Esophagus (tissue), 2 donors: Measurements from ENCODE around the gene MAL. TPM values are rescaled to one million over a fixed set of nuclear protein-coding genes. Genes with fewer than 3 reads are reported as not detected.

Experiments
- H3K27ac ChIP-seq, 2 donors: one replicate each; pipeline ENCODE4 v1.5.1; 2013; ENCODE audit warnings: low read depth in 2 of 2, mild to moderate bottlenecking in 2 of 2, inconsistent platforms in 1 of 2, low read length in 1 of 2, moderate library complexity in 1 of 2
- H3K27me3 ChIP-seq, 2 donors: one replicate each; pipeline ENCODE4 v1.6.1; 2013; ENCODE audit warnings: low read length in 2 of 2, control low read depth in 1 of 2, mild to moderate bottlenecking in 1 of 2; ENCODE audit not compliant: insufficient read depth in 2 of 2, control insufficient read depth in 1 of 2
- H3K36me3 ChIP-seq, 2 donors: one replicate each; pipeline ENCODE4 v1.6.1; 2013; ENCODE audit warnings: low read length in 1 of 2; ENCODE audit not compliant: control insufficient read depth in 2 of 2, insufficient read depth in 2 of 2
- H3K4me1 ChIP-seq, 2 donors: one replicate each; pipeline ENCODE4 v1.6.1; 2013; ENCODE audit warnings: low read length in 1 of 2; ENCODE audit not compliant: control insufficient read depth in 2 of 2, insufficient read depth in 2 of 2
- H3K4me3 ChIP-seq, 2 donors: one replicate each; pipeline ENCODE4 v1.5.1; 2013; ENCODE audit warnings: low read length in 2 of 2, mild to moderate bottlenecking in 2 of 2, low read depth in 1 of 2, moderate library complexity in 1 of 2
- H3K9me3 ChIP-seq, 2 donors: one replicate each; pipeline ENCODE4 v1.6.1; 2013; ENCODE audit warnings: mild to moderate bottlenecking in 2 of 2, low read depth in 1 of 2, low read length in 1 of 2, moderate library complexity in 1 of 2; ENCODE audit not compliant: control insufficient read depth in 2 of 2, insufficient read depth in 1 of 2
- WGBS, 2 donors: extraction: QIAGEN DNeasy Blood & Tissue Kit; methylation state at CpG; one replicate each; pipeline ENCODE4 v1.1.7; 2013; 5-methylcytosine and 5-hydroxymethylcytosine counted together
- polyA plus RNA-seq, 2 donors: library from polyadenylated mRNA; stranded (reverse); fragments of 200-250 nt; gene quantifications; one replicate each; pipeline ENCODE4 v1.2.3, GENCODE V29; 2013
- donor health status: healthy with polysubstance abuse.
- donor health status: Bipolar disorder and iron deficiency.

The MAL gene
- polyA plus RNA-seq, 2 donors = 1,481 to 3,581 TPM

DNA sequence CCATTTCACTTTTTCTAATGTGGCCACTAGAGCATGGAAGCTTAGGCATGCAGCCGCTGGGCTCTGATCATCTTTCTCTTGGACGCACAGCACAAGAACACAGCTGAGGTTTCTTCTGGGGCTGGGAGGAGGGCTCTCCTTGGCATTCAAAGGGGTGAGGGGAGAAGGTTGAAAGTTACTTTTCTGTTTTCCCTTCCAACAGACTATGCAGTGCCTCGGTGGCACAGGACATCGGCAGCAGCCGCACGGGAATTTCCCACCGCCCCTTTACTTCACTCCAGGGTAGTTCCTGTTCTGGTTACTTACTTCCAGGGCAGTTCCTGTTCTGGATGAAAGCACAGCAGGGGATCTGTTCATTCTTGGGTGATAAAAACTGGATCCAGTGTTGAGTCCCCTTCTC is 18.9 kb upstream of the MAL start:
- H3K4me1 ChIP-seq = no peaks in the 10 kb centered on the region
- H3K36me3 ChIP-seq = no peaks in the 10 kb centered on the region
- H3K4me3 ChIP-seq = no peak overlapping the region
- 80 to 83% methylated on average over 7 of the region's 7 CpGs for WGBS, 2 donors
- peaks cover 0 to 2% of the 10 kb centered on the region in 2 donors for H3K9me3 ChIP-seq
- H3K27ac ChIP-seq = no peak overlapping the region
- H3K27me3 ChIP-seq = no peaks in the 10 kb centered on the region

DNA sequence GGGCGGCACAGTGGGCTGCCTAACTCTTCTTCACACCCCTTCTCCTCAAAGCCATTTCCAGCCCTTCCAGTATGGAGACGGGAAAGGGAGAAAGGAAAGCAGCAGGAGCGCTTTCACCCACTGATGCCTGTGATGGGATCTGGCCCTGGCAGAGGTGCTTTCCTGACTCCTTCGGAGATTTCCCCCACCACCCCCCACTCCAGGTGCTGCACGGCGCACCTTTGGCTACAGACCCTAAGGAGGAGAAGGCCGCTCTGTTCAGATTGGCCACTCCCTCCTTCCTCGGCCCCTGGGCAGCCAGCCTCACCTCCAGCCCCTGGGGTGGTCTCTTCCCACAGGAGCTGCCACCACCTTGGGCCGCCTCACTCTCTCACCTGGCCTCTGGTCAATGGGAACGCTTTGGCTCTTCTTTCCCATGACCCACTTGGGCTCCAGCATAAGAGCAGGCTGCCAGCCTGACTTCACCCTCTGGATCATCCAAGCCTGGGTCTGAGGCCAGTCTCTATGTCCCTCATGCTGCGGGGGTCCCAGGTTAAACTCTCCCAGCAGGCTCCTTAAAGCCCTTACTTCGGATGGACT is 18.4 kb upstream of the MAL start:
- H3K27ac ChIP-seq = no peak overlapping the region
- 87 to 90% methylated on average over 12 of the region's 12 CpGs for WGBS, 2 donors

DNA sequence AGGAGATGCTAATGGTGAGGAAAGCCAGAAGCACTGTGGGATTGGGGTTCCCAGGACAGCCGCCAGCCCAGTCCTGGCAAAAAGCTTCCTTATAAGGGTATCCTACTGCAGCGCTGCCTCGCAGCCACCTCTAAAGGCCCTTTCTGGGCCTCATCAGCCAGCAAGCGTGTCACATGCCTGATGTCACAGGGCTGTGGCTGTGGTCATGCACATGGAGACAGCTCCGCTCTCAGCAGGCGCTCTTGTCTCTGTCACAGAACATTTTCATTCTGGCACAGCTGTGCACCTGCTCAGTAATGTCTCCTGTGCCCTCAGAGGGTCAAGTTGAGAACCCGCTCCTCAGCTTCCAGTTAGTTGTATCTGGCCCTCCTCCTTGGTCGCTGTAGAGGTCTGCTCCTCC is 17.7 kb upstream of the MAL start:
- no peak overlapping the region for H3K27ac ChIP-seq

More for the DNA sequence above, 18.4 kb upstream of the MAL start:
- Histone ChIP-seq H3K36me3 (no peaks in the 10 kb centered on the region), H3K27me3 (no peaks in the 10 kb centered on the region), H3K4me1 (no peaks in the 10 kb centered on the region), H3K4me3 (no peak overlapping the region), H3K9me3 (peaks cover 0 to 2% of the 10 kb centered on the region in 2 donors)

DNA sequence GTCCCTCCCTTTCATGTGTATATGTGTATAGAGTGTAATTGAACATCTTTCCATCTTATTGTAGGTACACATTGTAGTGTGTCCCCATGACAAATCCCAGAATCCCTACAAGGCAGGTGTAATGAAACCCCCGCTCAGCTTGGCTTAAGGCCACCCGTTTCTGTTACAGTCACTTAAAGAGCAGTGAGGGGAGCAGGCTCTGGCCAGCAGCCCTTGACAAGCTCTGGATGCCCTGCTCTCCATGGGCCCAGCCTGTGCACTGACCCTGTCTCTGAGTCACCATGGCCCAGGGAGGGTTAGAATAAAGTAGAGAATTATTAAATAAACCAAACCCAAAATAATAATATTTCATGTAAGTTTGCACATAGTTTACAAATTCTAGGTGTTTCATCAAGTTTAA is 17.2 kb upstream of the MAL start:
- H3K36me3 ChIP-seq = no peaks in the 10 kb centered on the region
- H3K4me3 ChIP-seq = no peak overlapping the region
- peaks cover 0 to 2% of the 10 kb centered on the region in 2 donors for H3K9me3 ChIP-seq
- H3K4me1 ChIP-seq = no peaks in the 10 kb centered on the region
- no peaks in the 10 kb centered on the region for H3K27me3 ChIP-seq
- 86 to 88% methylated on average over 2 of the region's 2 CpGs for WGBS, 2 donors
- no peak overlapping the region for H3K27ac ChIP-seq

More for the DNA sequence above, 17.7 kb upstream of the MAL start:
- WGBS, 2 donors = 84 to 88% methylated on average over 8 of the region's 8 CpGs
- Histone ChIP-seq H3K4me1 (no peaks in the 10 kb centered on the region), H3K36me3 (no peaks in the 10 kb centered on the region), H3K4me3 (no peak overlapping the region), H3K9me3 (peaks cover 0 to 2% of the 10 kb centered on the region in 2 donors), H3K27me3 (no peaks in the 10 kb centered on the region)

DNA sequence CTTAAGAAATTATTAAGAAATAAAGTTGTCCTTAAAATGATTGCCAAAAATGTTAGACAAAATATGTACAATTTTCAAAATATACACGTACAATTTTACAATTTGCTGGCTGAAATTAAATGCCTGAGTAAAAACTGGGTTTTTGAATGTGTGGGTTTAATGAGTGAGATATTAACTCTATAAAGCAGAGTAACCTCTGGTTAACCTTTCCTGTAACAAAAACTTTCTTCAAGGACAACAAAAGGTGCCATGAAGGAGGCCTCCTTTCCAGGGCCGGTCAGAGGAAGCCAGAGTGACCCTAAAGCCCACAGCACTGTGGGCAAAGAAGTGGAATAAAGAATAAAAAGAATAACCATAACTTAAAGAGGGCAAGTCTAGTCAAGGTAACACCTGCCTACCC is 16.5 kb upstream of the MAL start:
- Histone ChIP-seq H3K27ac (no peak overlapping the region), H3K4me3 (no peak overlapping the region), H3K4me1 (no peaks in the 10 kb centered on the region), H3K36me3 (no peaks in the 10 kb centered on the region), H3K27me3 (no peaks in the 10 kb centered on the region), H3K9me3 (peaks cover 0 to 2% of the 10 kb centered on the region in 2 donors)
- 68 to 81% methylated on average over 2 of the region's 2 CpGs for WGBS, 2 donors

DNA sequence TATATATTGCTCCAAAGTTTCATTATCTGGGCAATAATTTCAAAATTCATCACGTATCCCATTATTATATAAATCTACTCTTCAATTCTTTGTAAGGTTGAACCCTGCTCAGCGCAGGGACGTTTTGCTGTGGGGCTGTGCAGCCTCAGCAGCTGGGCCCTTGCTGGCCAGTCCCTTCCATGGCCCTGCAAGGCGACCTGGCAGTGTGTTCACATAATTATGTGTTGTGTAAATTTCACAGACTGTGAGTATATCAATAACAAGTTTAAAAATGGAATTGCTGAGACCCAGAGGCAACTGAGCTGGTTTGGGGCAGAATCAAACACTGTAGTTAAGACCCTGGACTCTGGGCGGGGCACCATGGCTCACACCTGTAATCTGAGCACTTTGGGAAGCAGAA is 16.1 kb upstream of the MAL start:
- H3K36me3 ChIP-seq = no peaks in the 10 kb centered on the region
- no peak overlapping the region for H3K27ac ChIP-seq
- 82 to 84% methylated on average over 5 of the region's 5 CpGs for WGBS, 2 donors
- H3K4me3 ChIP-seq = no peak overlapping the region
- H3K4me1 ChIP-seq = no peaks in the 10 kb centered on the region
- H3K9me3 ChIP-seq = no peaks in the 10 kb centered on the region
- H3K27me3 ChIP-seq = no peaks in the 10 kb centered on the region

DNA sequence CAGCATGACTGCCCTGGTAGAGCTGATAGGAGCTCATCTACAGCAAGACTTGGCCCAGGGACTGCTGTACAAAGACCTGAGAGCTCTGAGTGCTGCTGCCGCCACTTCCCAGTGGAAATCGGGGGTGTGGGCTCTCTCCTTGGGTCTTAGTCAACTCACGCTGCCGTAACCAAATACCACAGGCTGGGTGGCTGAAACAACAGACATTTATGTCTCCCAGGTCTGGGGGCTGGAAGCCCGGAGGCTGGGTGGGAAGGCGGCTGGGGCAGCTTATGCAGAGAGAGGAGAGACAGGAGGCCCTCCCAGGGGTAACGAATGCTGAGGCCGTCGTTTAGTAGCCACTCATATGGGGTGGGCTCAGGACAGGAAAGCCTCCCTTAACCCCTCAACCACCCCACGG is 15.4 kb upstream of the MAL start:
- peaks cover 0 to under 1% of the 10 kb centered on the region in 2 donors for H3K4me1 ChIP-seq

DNA sequence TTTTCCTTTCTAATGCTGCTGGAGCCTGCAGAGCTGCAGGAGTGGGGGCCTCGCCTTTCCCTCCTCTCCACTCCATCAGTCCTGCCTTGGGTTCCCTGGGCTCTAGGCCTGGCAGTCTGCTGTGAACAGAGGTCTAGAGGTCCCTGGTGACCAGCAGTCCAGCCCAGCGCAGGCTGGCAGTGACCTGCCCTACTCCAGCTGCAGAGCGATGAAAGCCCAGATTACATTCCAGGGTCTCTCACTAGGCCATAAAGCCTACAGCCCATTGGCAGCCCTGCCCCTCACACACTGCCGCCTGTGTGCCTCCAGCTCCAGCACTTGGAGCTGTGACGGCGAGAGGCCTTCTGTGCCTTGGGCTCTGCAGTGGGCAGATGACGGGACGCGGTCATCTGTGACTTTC is 14.8 kb upstream of the MAL start:
- H3K27ac ChIP-seq = no peak overlapping the region
- 95% methylated on average over 9 of the region's 9 CpGs for WGBS, 2 donors
- no peaks in the 10 kb centered on the region for H3K9me3 ChIP-seq
- no peak overlapping the region for H3K4me3 ChIP-seq
- peaks cover 0 to 6% of the 10 kb centered on the region in 2 donors for H3K4me1 ChIP-seq
- H3K27me3 ChIP-seq = no peaks in the 10 kb centered on the region
- no peaks in the 10 kb centered on the region for H3K36me3 ChIP-seq

More for the DNA sequence above, 15.4 kb upstream of the MAL start:
- 69 to 75% methylated on average over 9 to 10 of the region's 10 CpGs for WGBS, 2 donors
- Histone ChIP-seq H3K4me3 (no peak overlapping the region), H3K36me3 (no peaks in the 10 kb centered on the region), H3K9me3 (no peaks in the 10 kb centered on the region), H3K27me3 (no peaks in the 10 kb centered on the region), H3K27ac (no peak overlapping the region)

DNA sequence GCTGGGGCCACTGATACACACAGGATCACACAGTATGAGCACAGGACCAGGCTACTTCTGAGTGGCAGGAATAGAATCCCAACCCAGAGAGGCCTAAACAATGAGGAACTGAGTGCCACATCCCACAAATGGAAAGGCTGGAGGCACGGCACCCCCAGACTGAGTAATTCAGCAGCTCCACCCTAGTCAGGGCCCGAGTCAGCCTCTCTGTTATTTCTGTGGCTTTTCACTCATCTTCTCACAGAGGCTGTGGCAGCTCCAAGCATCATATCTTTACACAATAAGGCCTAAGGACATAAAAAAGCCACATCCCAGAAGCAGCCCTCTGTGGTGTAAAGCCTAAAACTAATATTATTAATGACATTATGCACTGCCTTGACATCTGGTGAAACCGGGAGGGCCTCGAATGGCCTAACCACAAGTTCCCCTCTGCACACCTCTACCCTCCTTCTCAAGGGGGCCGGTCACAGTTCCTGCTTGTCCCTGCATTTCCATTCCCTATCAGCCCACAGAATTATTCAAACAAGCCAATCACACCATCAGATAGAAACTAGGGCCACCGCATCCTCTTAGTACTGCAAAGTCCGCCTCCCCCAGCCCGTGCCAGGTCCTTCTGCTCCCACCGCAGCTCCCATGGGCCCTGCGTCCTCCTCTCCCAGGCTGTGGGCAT is 12.5 kb upstream of the MAL start:
- Histone ChIP-seq H3K36me3 (no peaks in the 10 kb centered on the region), H3K4me3 (no peak overlapping the region), H3K27ac (no peak overlapping the region), H3K27me3 (no peaks in the 10 kb centered on the region), H3K9me3 (no peaks in the 10 kb centered on the region), H3K4me1 (peaks cover 0 to 12% of the 10 kb centered on the region in 2 donors)
- 75 to 80% methylated on average over 10 of the region's 10 CpGs for WGBS, 2 donors

DNA sequence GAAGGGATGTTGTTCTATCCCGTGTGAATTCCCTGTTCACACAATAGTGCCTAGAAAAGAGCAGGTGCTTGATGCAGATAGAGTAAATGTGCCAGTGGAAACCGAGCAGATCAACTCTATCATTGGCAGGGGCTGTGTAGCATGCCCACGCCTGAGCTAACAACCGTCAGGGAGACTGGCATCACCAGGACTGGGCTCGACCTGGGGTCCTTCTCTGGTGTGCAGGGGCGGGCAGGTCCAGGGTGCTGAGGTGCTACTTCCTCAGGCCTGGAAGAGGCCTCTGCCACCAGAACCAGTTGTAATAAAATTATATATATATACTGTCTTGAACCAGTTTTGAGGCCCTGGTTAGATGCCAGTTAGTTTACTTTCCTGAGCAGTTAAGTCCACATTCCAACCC is 11.8 kb upstream of the MAL start:
- Histone ChIP-seq H3K27me3 (no peaks in the 10 kb centered on the region), H3K4me1 (peaks cover 0 to 16% of the 10 kb centered on the region in 2 donors), H3K27ac (no peak overlapping the region), H3K9me3 (no peaks in the 10 kb centered on the region), H3K36me3 (no peaks in the 10 kb centered on the region), H3K4me3 (no peak overlapping the region)
- 80 to 85% methylated on average over 6 of the region's 6 CpGs for WGBS, 2 donors
